A673 (cell line): ENCODE results near the gene NMNAT3.

Experiments used
- CTCF ChIP-seq: fragments of 300-800, 200-600 bp; sonication (generic); conservative IDR thresholded peaks from 2 replicates; pipeline ENCODE4 v1.5.1; 2017; ENCODE audit warnings: low read depth, mild to moderate bottlenecking, antibody characterized with exemption, low read length, moderate library complexity, mixed read lengths
- EZH2 ChIP-seq: fragments of 200-600 bp; sonication (generic); IDR thresholded peaks from 2 replicates; pipeline ENCODE4 v1.6.1; 2017; ENCODE audit warnings: borderline replicate concordance, low read depth, mild to moderate bottlenecking, mixed read lengths, antibody characterized with exemption, low read length; ENCODE audit not compliant: poor library complexity, severe bottlenecking

- no peak for TF ChIP-seq CTCF
- TF ChIP-seq EZH2: no peak
Observed at GRCh38 chr3:139636511-139636910, 41.3 kb downstream of the NMNAT3 start.
